ENCODE data around the gene IL22RA1.

The IL22RA1 gene

DNA sequence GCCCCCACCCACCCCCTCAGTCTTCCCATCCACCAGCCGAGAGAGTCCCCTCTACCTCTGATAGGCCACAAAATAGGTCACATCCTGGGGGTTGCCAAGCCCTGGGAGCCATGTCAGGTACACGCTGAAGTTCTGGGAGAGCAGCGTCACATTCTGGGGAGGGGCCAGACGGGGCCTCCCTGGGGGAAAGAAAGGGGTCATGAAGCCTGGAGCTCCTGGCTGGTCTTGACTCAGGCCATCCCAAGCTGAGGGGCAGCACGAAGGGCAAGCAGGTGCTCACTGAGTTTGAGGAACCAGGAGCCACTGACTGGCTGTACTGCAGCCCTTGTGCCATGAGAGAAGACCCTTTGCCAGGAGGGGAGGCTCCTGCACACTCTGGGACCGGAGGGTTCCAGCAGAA, 37.7 kb upstream of the IL22RA1 start:
- H3K9me3 ChIP-seq (ENCODE audit: control insufficient read depth in 1 of 2, low read length in 2 of 2): no peaks in the 10 kb centered on the region
- no peak overlapping the region for H3K27ac ChIP-seq (ENCODE audit: low read length)
- no peak overlapping the region for H3K4me3 ChIP-seq (ENCODE audit: low read depth in 1 of 2, low read length in 2 of 2)

DNA sequence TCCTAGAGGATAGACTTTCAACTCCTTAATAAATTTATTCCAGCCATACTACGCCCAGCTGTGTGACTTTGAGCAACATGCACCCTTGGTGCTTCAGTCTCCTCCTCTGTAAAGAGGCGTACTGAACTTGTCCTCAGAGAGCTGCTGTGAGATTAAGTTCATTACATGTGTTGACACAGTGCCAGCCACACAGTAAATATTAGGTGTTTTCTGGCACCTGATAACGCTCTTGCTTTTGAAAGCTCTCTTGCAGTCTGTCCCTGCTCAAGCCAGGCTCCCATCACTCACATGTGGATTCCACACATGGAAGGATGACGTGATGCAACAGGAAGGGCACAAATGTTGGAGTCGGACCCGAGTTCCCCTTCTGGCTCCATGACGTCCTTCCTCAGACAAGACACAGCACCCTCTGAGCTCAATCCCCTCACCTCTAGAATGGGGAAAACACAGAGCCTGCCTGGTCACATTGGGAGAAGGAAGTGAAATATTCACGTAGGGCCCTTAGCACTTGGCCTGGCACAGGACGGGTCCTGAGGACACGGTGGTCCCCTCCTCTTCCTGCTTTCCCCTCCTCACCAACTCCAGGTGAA, 36.4 kb upstream of the IL22RA1 start:
- H3K27me3 ChIP-seq (ENCODE audit: low read depth, low read length): no peaks in the 10 kb centered on the region
- H3K4me1 ChIP-seq (ENCODE audit: control insufficient read depth in 1 of 2, insufficient read depth in 2 of 2, low read length in 2 of 2): no peaks in the 10 kb centered on the region
- no peak overlapping the region for H3K4me3 ChIP-seq (ENCODE audit: low read depth in 1 of 2, low read length in 2 of 2)
- H3K36me3 ChIP-seq (ENCODE audit: control insufficient read depth in 1 of 2, insufficient read depth in 2 of 2, low read length in 2 of 2): no peaks in the 10 kb centered on the region
- no peaks in the 10 kb centered on the region for H3K9me3 ChIP-seq (ENCODE audit: control insufficient read depth in 1 of 2, low read length in 2 of 2)
- H3K27ac ChIP-seq (ENCODE audit: low read length): no peak overlapping the region

More for the DNA sequence above, 37.7 kb upstream of the IL22RA1 start:
- Histone ChIP-seq H3K27me3 (ENCODE audit: low read depth, low read length) (no peaks in the 10 kb centered on the region), H3K4me1 (ENCODE audit: control insufficient read depth in 1 of 2, insufficient read depth in 2 of 2, low read length in 2 of 2) (no peaks in the 10 kb centered on the region), H3K36me3 (ENCODE audit: control insufficient read depth in 1 of 2, insufficient read depth in 2 of 2, low read length in 2 of 2) (no peaks in the 10 kb centered on the region)

DNA sequence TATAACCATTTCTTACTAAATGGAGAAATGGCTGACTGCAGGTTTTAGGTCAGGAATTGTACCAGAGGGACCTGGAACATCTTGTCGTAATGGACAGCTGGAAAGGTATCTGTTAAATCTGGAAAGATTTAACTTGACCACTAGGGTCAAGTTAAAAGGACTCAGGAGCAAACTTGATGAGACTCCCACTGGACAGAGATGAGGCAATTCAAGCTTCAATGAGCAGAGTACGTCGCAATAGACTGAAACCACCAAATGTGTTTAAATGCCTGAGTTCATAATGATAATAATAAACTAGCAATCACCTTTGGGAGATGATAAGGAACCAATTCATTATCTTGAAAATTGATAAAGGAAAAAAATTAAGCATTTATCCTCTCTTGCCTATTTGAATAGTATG, 35.5 kb upstream of the IL22RA1 start:
- Histone ChIP-seq H3K36me3 (ENCODE audit: control insufficient read depth in 1 of 2, insufficient read depth in 2 of 2, low read length in 2 of 2) (no peaks in the 10 kb centered on the region), H3K27me3 (ENCODE audit: low read depth, low read length) (no peaks in the 10 kb centered on the region), H3K4me1 (ENCODE audit: control insufficient read depth in 1 of 2, insufficient read depth in 2 of 2, low read length in 2 of 2) (no peaks in the 10 kb centered on the region), H3K27ac (ENCODE audit: low read length) (no peak overlapping the region), H3K9me3 (ENCODE audit: control insufficient read depth in 1 of 2, low read length in 2 of 2) (no peaks in the 10 kb centered on the region), H3K4me3 (ENCODE audit: low read depth in 1 of 2, low read length in 2 of 2) (no peak overlapping the region)

DNA sequence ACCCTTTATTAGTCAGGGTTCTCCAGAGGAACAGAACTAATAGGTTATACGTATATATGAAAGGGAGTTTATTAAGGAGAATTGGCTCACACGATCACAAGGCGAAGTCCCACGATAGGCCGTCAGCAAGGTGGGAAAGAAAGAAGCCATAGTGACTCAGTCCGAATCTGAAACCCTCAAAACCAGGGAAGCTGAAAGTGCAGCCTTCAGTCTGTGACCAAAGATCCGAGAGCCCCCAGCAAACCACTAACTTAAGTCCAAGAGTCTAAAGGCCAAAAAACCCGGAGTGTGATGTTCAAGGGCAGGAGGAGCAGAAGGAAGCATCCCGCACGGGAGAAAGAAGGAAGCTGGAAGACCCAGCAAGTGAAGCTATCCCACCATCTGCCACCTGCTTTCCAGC, 34.2 kb upstream of the IL22RA1 start:
- H3K36me3 ChIP-seq (ENCODE audit: control insufficient read depth in 1 of 2, insufficient read depth in 2 of 2, low read length in 2 of 2): no peaks in the 10 kb centered on the region

DNA sequence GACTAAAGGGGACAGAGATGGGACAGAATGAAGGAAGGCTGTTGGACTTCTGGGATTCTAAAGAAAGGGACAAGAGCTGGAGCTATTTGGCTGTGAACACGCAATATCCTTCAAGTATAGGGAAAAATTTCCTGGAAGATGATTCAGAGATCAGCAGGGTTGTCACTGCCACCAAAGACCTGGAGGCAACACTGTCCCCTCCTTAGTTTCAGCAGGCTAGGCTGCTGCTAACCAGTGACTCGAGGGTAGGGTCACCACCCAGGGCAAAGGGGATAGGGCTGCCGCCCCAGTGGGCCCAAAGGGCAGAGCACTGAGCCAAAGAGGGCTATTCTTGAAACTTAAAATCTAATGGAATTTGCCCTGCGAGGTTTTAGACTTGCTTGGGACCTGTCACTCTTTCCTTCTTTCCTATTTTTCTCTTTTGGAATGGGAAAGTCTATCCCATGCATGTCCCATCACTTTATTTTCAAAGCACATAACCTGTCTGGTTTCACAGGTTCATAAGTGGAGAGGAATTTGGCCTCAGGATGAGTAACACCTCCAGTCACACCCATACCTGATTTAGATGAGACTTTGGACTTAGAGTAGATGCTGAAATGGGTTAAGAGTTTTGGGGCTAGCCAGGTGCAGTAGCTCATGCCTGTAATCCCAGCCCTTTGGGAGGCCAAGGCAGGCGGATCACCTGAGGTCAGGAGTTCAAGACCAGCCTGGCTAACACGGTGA, 32.3 kb upstream of the IL22RA1 start:
- Histone ChIP-seq H3K27me3 (ENCODE audit: low read depth, low read length) (no peaks in the 10 kb centered on the region), H3K36me3 (ENCODE audit: control insufficient read depth in 1 of 2, insufficient read depth in 2 of 2, low read length in 2 of 2) (no peaks in the 10 kb centered on the region), H3K4me3 (ENCODE audit: low read depth in 1 of 2, low read length in 2 of 2) (no peak overlapping the region), H3K4me1 (ENCODE audit: control insufficient read depth in 1 of 2, insufficient read depth in 2 of 2, low read length in 2 of 2) (no peaks in the 10 kb centered on the region), H3K27ac (ENCODE audit: low read length) (no peak overlapping the region), H3K9me3 (ENCODE audit: control insufficient read depth in 1 of 2, low read length in 2 of 2) (no peaks in the 10 kb centered on the region)

More for the DNA sequence above, 34.2 kb upstream of the IL22RA1 start:
- no peak overlapping the region for H3K4me3 ChIP-seq (ENCODE audit: low read depth in 1 of 2, low read length in 2 of 2)
- no peaks in the 10 kb centered on the region for H3K4me1 ChIP-seq (ENCODE audit: control insufficient read depth in 1 of 2, insufficient read depth in 2 of 2, low read length in 2 of 2)
- H3K9me3 ChIP-seq (ENCODE audit: control insufficient read depth in 1 of 2, low read length in 2 of 2): no peaks in the 10 kb centered on the region
- H3K27ac ChIP-seq (ENCODE audit: low read length): no peak overlapping the region
- no peaks in the 10 kb centered on the region for H3K27me3 ChIP-seq (ENCODE audit: low read depth, low read length)

DNA sequence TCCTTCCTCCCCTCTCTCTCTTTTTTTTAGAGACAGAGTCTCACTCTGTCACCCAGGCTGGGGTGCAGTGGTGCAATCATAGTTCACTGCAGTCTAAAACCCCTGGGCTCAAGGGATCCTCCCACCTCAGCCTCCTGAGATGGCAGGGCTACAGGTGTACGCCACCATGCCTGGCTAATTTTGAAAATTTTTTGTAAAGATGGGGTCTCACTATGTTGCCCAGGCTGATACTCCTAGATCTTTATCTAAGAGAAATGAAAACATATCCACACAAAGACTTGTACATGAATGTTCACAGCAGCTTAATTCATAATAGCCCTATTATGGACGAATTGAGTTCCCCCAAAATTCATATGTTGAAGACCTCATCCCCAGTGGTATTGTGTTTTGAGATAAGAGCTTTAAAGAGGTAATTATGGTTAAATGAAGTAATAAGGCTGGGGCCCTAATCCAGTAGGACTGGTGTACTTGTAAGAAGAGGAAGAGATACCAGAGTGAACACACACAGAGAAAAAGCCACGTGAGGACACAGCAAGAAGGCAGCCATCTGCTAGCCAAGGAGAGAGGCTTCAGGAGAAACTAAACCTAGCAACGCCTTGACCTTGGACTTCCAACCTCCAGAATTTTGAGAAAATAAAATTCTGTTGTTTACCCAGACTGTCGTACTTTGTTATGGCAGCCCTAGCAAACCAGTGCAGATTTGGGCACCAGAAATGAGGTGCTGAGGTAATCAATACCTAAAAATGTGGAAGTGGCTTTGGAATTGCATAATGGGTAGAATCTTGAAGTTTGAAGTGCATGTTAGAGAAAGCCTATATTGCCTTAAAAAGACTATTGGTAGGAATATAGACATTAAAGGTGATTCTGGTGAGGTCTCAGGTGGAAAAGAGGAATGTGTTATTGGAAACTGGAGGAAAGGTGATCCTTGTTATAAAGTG, 31.0 kb upstream of the IL22RA1 start:
- Histone ChIP-seq H3K9me3 (ENCODE audit: control insufficient read depth in 1 of 2, low read length in 2 of 2) (no peaks in the 10 kb centered on the region), H3K4me3 (ENCODE audit: low read depth in 1 of 2, low read length in 2 of 2) (no peak overlapping the region), H3K27ac (ENCODE audit: low read length) (no peak overlapping the region), H3K27me3 (ENCODE audit: low read depth, low read length) (no peaks in the 10 kb centered on the region), H3K4me1 (ENCODE audit: control insufficient read depth in 1 of 2, insufficient read depth in 2 of 2, low read length in 2 of 2) (no peaks in the 10 kb centered on the region), H3K36me3 (ENCODE audit: control insufficient read depth in 1 of 2, insufficient read depth in 2 of 2, low read length in 2 of 2) (no peaks in the 10 kb centered on the region)

DNA sequence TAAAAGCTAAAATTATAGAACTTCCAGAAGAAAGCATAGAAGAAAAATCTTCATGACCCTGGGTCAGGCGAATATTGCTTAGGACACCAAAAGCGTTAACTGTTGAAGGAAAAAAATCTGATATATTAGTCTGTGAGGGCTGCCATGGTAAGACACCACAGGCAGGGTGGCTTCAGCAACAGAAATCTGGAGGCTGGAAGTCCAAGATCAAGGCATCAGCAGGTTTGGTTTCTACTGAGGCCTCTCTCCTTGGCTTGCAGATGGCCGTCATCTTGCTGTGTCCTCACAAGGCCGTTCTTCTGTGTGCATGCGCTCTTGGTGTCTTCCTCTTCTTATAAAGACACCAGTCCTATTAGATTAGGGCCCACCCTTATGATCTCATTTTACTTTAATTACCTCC, 29.7 kb upstream of the IL22RA1 start:
- Histone ChIP-seq H3K27me3 (ENCODE audit: low read depth, low read length) (no peaks in the 10 kb centered on the region), H3K4me3 (ENCODE audit: low read depth in 1 of 2, low read length in 2 of 2) (no peak overlapping the region), H3K36me3 (ENCODE audit: control insufficient read depth in 1 of 2, insufficient read depth in 2 of 2, low read length in 2 of 2) (no peaks in the 10 kb centered on the region), H3K9me3 (ENCODE audit: control insufficient read depth in 1 of 2, low read length in 2 of 2) (no peaks in the 10 kb centered on the region), H3K27ac (ENCODE audit: low read length) (no peak overlapping the region), H3K4me1 (ENCODE audit: control insufficient read depth in 1 of 2, insufficient read depth in 2 of 2, low read length in 2 of 2) (no peaks in the 10 kb centered on the region)

DNA sequence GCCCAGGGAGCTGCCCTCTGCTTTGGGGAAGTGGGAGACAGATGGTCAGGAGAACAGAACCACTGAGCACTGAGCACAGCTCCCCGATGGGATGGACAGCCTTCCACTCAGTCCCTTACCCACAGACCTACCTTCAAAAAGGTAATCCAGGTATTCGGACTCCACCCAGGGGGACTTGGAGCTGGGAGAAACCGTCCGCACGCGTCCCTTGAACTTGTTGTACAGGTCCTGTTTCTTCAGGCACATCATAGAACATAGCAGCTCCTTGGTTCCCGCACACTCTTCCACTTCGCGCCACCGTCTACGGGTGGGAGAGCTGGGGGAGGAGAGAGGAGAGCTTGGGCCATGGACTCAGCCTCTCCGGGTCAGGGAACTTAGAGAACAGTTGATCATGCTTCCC, 26.3 kb upstream of the IL22RA1 start:
- Histone ChIP-seq H3K27ac (ENCODE audit: low read length) (no peak overlapping the region), H3K4me1 (ENCODE audit: control insufficient read depth in 1 of 2, insufficient read depth in 2 of 2, low read length in 2 of 2) (no peaks in the 10 kb centered on the region), H3K9me3 (ENCODE audit: control insufficient read depth in 1 of 2, low read length in 2 of 2) (no peaks in the 10 kb centered on the region), H3K27me3 (ENCODE audit: low read depth, low read length) (no peaks in the 10 kb centered on the region), H3K4me3 (ENCODE audit: low read depth in 1 of 2, low read length in 2 of 2) (no peak overlapping the region), H3K36me3 (ENCODE audit: control insufficient read depth in 1 of 2, insufficient read depth in 2 of 2, low read length in 2 of 2) (no peaks in the 10 kb centered on the region)

DNA sequence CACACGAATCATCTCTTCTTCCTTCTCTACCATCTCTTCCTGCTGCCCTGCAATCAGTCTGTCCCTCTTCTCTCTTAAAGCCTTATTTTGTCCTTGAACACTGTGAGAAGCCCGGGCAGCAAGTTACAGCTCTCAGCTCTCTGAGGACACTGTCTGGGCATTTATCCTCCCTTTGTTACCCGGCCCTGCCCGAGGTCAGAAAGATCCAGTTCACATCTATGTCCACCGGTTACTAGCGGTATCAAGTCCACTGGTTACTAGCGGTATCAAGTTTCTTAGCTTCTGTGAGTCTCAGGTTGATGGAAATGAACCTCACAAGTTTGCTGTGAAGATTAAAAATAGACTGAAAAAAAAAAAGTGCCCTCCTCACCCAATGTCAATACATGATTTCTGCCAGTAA, 25.3 kb upstream of the IL22RA1 start:
- no peaks in the 10 kb centered on the region for H3K9me3 ChIP-seq (ENCODE audit: control insufficient read depth in 1 of 2, low read length in 2 of 2)
- no peaks in the 10 kb centered on the region for H3K36me3 ChIP-seq (ENCODE audit: control insufficient read depth in 1 of 2, insufficient read depth in 2 of 2, low read length in 2 of 2)
- no peaks in the 10 kb centered on the region for H3K4me1 ChIP-seq (ENCODE audit: control insufficient read depth in 1 of 2, insufficient read depth in 2 of 2, low read length in 2 of 2)
- H3K4me3 ChIP-seq (ENCODE audit: low read depth in 1 of 2, low read length in 2 of 2): no peak overlapping the region
- H3K27me3 ChIP-seq (ENCODE audit: low read depth, low read length): no peaks in the 10 kb centered on the region
- H3K27ac ChIP-seq (ENCODE audit: low read length): no peak overlapping the region

DNA sequence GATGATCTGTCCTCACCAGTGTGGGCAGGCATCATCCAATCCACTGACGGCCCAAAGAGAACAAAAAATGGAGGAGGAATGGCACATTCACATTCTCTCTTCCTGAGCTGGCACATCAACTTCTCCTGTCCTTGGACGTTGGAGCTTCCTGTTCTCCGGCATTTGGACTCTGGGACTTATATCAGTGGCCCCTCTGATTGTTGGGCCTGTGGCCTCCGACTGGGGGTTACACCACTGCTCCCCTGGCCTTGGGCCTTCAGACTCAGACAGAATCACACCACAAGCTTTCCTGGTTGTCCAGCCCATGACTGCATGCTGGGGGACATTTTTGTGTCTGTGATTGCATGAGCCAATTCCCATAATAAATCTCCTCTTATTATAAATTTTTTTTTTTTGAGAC, 24.1 kb upstream of the IL22RA1 start:
- H3K36me3 ChIP-seq (ENCODE audit: control insufficient read depth in 1 of 2, insufficient read depth in 2 of 2, low read length in 2 of 2): no peaks in the 10 kb centered on the region
- H3K4me3 ChIP-seq (ENCODE audit: low read depth in 1 of 2, low read length in 2 of 2): no peak overlapping the region
- H3K4me1 ChIP-seq (ENCODE audit: control insufficient read depth in 1 of 2, insufficient read depth in 2 of 2, low read length in 2 of 2): no peaks in the 10 kb centered on the region
- no peaks in the 10 kb centered on the region for H3K27me3 ChIP-seq (ENCODE audit: low read depth, low read length)
- H3K27ac ChIP-seq (ENCODE audit: low read length): no peak overlapping the region
- no peaks in the 10 kb centered on the region for H3K9me3 ChIP-seq (ENCODE audit: control insufficient read depth in 1 of 2, low read length in 2 of 2)

DNA sequence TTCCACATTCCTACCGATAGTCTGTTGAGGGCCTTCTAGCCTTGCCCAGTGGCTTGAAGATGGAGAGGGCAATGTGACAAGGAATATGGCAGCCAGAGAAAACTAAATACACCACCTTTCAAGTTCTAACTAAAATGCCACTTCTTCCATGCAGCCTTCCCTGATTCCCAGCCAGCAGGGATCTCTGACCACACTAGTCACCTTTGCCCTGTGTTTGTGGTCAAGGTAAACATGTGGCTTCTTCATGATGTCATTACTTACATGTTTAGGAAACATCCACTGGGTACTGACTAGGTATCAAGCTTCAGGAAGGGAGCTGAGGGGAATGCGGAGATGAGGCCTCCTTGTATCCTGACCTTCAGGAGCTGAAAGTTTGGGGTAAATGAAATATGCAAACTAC, 22.6 kb upstream of the IL22RA1 start:
- H3K4me1 ChIP-seq (ENCODE audit: control insufficient read depth in 1 of 2, insufficient read depth in 2 of 2, low read length in 2 of 2): no peaks in the 10 kb centered on the region
- no peaks in the 10 kb centered on the region for H3K27me3 ChIP-seq (ENCODE audit: low read depth, low read length)
- no peaks in the 10 kb centered on the region for H3K36me3 ChIP-seq (ENCODE audit: control insufficient read depth in 1 of 2, insufficient read depth in 2 of 2, low read length in 2 of 2)
- no peaks in the 10 kb centered on the region for H3K9me3 ChIP-seq (ENCODE audit: control insufficient read depth in 1 of 2, low read length in 2 of 2)
- no peak overlapping the region for H3K4me3 ChIP-seq (ENCODE audit: low read depth in 1 of 2, low read length in 2 of 2)
- H3K27ac ChIP-seq (ENCODE audit: low read length): no peak overlapping the region
